ENCODE results near the gene DLG2. TPM values are rescaled to one million over a fixed set of nuclear protein-coding genes. Genes with fewer than 3 reads are reported as not detected.

Gene DLG2
- total and polyA plus RNA-seq, 7 donors = 0.23 to 5.3 (median 3.4) TPM

DNA sequence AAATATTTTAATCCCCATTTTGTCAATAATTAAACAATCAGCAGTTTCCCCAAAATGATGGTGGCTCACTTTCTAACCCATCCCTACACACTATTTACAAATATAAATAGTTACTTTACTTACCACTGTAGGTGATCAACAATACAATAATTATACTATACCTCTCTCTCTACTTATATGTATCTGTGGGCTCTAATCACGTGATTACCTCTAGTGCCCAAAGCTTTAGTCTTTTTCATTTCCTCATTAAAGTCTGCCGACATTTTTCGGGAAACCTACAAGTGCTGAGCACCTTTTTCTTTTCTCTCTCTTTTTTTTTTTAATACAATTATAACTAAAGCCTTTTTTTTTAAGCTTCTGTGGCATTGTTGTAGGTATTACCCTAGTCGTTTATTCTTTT is 23.9 kb downstream of the DLG2 start:
- intact Hi-C loops (cut with DNase I) = no loop called here
- WGBS, 3 donors = 87 to 91% (median 88%) methylated on average over 4 of the region's 4 CpGs
- H3K27ac ChIP-seq = no peak overlapping the region
- TF ChIP-seq, protein P1, sequence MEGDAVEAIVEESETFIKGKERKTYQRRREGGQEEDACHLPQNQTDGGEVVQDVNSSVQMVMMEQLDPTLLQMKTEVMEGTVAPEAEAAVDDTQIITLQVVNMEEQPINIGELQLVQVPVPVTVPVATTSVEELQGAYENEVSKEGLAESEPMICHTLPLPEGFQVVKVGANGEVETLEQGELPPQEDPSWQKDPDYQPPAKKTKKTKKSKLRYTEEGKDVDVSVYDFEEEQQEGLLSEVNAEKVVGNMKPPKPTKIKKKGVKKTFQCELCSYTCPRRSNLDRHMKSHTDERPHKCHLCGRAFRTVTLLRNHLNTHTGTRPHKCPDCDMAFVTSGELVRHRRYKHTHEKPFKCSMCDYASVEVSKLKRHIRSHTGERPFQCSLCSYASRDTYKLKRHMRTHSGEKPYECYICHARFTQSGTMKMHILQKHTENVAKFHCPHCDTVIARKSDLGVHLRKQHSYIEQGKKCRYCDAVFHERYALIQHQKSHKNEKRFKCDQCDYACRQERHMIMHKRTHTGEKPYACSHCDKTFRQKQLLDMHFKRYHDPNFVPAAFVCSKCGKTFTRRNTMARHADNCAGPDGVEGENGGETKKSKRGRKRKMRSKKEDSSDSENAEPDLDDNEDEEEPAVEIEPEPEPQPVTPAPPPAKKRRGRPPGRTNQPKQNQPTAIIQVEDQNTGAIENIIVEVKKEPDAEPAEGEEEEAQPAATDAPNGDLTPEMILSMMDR (IDR thresholded peaks at IDR 0.05) = no peak
- H3K9me3 ChIP-seq = no peaks in the 10 kb centered on the region
- H3K27me3 ChIP-seq (ENCODE audit: insufficient read depth in 3 of 3, low read length in 2 of 3) = no peaks in the 10 kb centered on the region
- H3K36me3 ChIP-seq (ENCODE audit: insufficient read depth in 1 of 2, low read depth in 1 of 2) = no peaks in the 10 kb centered on the region
- DNase-seq (no peak), ATAC-seq (no peak)
- H3K4me1 ChIP-seq = no peaks in the 10 kb centered on the region
- no peak overlapping the region for H3K4me3 ChIP-seq

DNA sequence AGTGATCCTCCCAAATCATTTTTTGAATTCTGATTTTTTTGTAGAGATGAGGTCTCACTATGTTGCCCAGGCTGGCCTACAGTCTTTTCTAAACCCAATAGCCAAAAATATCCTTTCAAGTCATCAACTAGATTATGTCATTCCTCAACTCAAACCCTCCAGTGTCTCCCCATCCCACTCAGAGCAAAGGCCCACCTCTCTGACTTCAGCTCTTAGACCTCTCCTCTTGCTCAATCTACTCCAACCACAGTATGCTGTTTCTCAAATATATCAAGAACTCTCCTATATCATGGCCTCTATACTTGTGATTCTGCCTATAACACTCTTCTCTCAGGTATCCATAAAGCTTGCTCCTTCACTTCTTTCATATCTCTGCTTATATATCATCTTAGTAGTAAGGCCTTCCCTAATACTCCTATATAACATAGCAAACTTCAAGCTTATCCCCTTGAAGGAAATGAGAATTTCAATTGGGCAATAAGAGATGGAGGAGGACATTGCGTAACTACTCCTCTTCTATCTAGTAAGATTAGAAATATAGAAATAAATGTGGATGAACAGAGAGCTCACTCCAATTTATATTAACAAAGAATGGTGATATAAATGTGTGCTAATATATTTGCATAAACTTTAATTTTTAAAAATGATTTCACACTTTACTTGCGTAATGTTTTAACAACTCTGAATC is 24.5 kb downstream of the DLG2 start:
- Histone ChIP-seq H3K27ac (no peak overlapping the region), H3K27me3 (ENCODE audit: insufficient read depth in 3 of 3, low read length in 2 of 3) (no peaks in the 10 kb centered on the region), H3K9me3 (no peaks in the 10 kb centered on the region), H3K4me1 (no peaks in the 10 kb centered on the region), H3K4me3 (no peak overlapping the region), H3K36me3 (ENCODE audit: insufficient read depth in 1 of 2, low read depth in 1 of 2) (no peaks in the 10 kb centered on the region)
- WGBS, 3 donors = 98 to 99% (median 99%) methylated on average over 2 of the region's 2 CpGs
- ATAC-seq (no peak), DNase-seq (no peak)
- TF ChIP-seq, protein P1 (IDR thresholded peaks at IDR 0.05) = no peak
- intact Hi-C loops (cut with DNase I) = no loop called here

DNA sequence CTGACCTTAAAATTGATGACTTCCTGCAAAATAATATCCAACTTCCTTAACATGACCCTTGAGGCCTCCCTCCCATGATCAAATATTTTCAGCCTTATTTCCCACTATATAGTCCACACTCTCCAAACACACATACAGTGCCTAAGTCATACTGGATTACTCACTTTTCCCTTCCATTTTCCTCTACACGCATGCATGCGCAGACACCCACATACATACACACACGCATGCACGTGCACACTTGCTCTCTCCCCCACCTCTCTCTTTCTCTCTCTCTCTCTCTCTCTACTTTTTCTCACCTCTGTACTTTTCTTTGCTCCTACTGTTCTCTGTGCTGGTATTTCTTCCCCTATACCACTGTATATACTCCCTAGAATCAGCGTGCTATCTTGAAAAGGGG is 28.1 kb downstream of the DLG2 start:
- intact Hi-C loops (cut with DNase I) = loop anchor here (1.0 to 10.0 kb wide), 4 partner anchors 32 to 616 kb away; partner anchors contain the start of genes SYTL2 (in 1 of the 2) and TMEM126A (in 1 of the 2)
- DNase-seq (no peak), ATAC-seq (no peak)
- H3K4me3 ChIP-seq = no peak overlapping the region
- TF ChIP-seq, protein P1 (IDR thresholded peaks at IDR 0.05) = no peak
- H3K9me3 ChIP-seq = no peaks in the 10 kb centered on the region
- no peaks in the 10 kb centered on the region for H3K4me1 ChIP-seq
- no peaks in the 10 kb centered on the region for H3K27me3 ChIP-seq (ENCODE audit: insufficient read depth in 3 of 3, low read length in 2 of 3)
- H3K36me3 ChIP-seq (ENCODE audit: insufficient read depth in 1 of 2, low read depth in 1 of 2) = no peaks in the 10 kb centered on the region
- WGBS, 3 donors = 65 to 67% (median 67%) methylated on average over 5 of the region's 5 CpGs
- no peak overlapping the region for H3K27ac ChIP-seq

DNA sequence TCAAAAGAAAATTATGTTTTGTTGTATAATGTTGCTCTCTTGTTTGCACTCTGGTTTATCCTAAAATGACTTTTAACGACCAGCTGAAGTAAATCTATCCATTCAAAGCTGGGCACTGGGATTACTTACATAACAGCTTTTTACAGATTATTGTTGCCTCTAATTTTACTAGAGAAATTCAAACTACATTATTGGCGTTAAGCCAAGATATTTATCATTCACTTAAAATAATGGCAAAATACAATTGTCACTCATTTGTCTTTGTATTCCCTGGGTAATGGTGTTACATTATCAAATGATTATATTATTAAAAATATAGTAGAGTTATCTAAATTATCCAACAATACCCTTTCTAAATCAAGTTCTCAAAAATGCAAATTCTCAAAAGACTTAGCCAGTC is 30.3 kb downstream of the DLG2 start:
- Histone ChIP-seq H3K4me3 (no peak overlapping the region), H3K4me1 (no peaks in the 10 kb centered on the region), H3K36me3 (ENCODE audit: insufficient read depth in 1 of 2, low read depth in 1 of 2) (no peaks in the 10 kb centered on the region), H3K27me3 (ENCODE audit: insufficient read depth in 3 of 3, low read length in 2 of 3) (no peaks in the 10 kb centered on the region), H3K27ac (no peak overlapping the region), H3K9me3 (no peaks in the 10 kb centered on the region)
- ATAC-seq (no peak), DNase-seq (no peak)
- TF ChIP-seq, protein P1 (IDR thresholded peaks at IDR 0.05) = no peak
- 61 to 68% (median 61%) methylated on average over 2 of the region's 2 CpGs for WGBS, 3 donors
- intact Hi-C loops (cut with DNase I) = loop anchor here (10.0 kb wide), 3 partner anchors 48 to 618 kb away; partner anchors contain the start of genes SYTL2 (in 1 of the 2) and TMEM126A (in 1 of the 2)
